Stimulated activated naive CD8-positive, alpha-beta T cell treated with anti-CD3 and anti-CD28 coated beads, Interleukin-15, amount 100 ng/mL, for 72 hours (primary cell): ENCODE results near the gene MAEA.

Experiments used
- ATAC-seq: fragments of 150-1000 bp; cut with Tn5 transposase; 2 replicates; pipeline ENCODE4 v1.10.0; 2021; ENCODE audit warnings: mild to moderate bottlenecking, moderate library complexity
- DNase-seq, 2 donors: peaks; one replicate each; pipeline ENCODE4 v3.0.0; 2021 to 2022
- H3K27ac Mint-ChIP-seq, 2 donors: one replicate each; pipeline ENCODE4 v1.8.0; 2022; ENCODE audit warnings: mild to moderate bottlenecking in 2 of 2, mixed read lengths in 2 of 2, moderate library complexity in 2 of 2
- H3K27me3 Mint-ChIP-seq: one replicate; pipeline ENCODE4 v1.8.0; 2022; ENCODE audit warnings: mixed read lengths
- H3K4me1 Mint-ChIP-seq: one replicate; pipeline ENCODE4 v1.8.0; 2022; ENCODE audit warnings: mild to moderate bottlenecking, mixed read lengths
- H3K4me3 Mint-ChIP-seq, 2 donors: one replicate each; pipeline ENCODE4 v1.8.0; 2022; ENCODE audit warnings: mild to moderate bottlenecking in 2 of 2, mixed read lengths in 2 of 2, moderate library complexity in 1 of 2
- H3K9me3 Mint-ChIP-seq, 2 donors: one replicate each; pipeline ENCODE4 v1.8.0; 2022; ENCODE audit warnings: mixed read lengths in 2 of 2

MAEA gene

GRCh38 chr4:1259966-1260365 is 29.7 kb upstream of the MAEA start:
- peaks cover under 1 to 15% of the 10 kb centered on the region in 2 donors for H3K9me3 Mint-ChIP-seq
- peak overlapping the region; percentile 6 to 42 for H3K4me3 Mint-ChIP-seq
- H3K27me3 Mint-ChIP-seq: no peaks in the 10 kb centered on the region
- DNase-seq: no peak
- peaks cover 38% of the 10 kb centered on the region for H3K4me1 Mint-ChIP-seq
- H3K27ac Mint-ChIP-seq: peak overlapping the region in 1 of 2 donors; percentile 43
- no peak for ATAC-seq

DNA sequence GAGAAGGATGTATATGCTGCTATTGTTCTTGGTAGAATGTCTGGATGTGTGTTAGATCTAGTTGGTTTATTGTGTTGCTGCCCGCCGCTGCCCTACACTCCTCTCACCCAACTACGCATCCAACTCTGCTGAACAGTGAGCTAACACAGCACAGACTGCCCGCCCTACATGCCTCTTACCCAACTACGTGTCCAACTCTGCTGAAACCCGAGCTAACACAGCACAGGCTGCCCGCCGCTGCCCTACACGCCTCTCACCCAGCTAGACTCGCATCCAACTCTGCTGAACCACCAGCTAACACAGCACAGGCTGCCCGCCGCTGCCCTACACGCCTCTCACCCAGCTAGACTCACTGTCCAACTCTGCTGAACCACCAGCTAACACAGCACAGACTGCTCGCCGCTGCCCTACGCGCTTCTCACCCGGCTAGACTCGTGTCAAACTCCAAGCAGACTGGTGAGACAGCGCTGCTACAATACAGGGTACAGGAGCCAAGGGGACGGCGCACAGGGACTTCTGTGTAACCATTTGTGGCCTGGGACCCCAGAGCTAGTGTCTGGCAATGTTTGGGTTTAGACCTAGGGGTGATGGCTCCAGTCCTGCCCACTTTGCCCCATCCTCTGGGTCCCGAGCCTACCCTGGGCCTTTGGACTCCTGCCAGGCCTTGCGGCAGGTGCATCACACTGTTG is 29.1 kb upstream of the MAEA start:
- H3K4me1 Mint-ChIP-seq: peaks cover 32% of the 10 kb centered on the region
- H3K27ac Mint-ChIP-seq: peak overlapping the region in 1 of 2 donors; percentile 55
- DNase-seq (no peak), ATAC-seq (no peak)
- H3K4me3 Mint-ChIP-seq: peak overlapping the region in 1 of 2 donors; percentile 3
- no peaks in the 10 kb centered on the region for H3K27me3 Mint-ChIP-seq
- peaks cover 0 to 13% of the 10 kb centered on the region in 2 donors for H3K9me3 Mint-ChIP-seq

DNA sequence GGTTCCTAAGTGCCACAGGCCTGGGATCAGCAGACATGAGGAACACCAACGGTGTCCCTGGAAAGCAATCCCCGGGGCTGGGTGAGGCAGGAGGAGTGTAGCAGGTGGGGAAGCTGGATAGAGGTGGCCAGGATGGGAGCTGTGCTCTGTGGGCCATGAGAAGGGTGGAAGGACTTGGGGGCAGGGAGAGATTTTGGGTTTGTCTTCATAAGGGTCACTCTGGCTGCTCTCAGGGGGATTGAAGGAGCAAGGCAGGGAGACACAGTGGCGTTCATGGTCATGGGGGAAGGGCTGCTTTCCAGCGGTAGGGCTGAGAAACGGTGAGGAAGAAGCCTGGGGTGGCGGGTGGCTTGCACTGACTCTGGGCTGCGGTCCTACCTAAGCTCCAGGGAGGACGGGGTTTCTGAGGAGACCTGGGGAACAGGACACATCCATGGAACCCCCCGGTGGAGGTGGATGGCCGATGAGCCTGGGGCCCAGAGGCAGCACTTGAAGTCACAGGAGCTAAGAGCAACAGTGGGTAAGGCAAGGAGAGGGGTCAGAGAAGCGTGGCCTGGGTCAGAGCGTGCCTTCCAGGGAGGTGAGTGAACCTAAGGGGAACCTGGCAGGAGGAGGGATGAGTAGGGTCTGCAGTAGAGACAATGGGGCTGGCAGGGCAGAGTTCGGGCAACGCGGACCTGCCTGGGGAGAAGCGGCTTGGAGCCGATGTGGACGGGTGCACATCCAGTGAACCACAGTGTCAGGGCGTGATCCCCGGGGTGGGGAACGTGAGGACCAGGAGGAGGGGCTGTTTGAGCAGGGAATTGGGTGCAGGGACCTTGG is 28.4 kb upstream of the MAEA start:
- H3K27ac Mint-ChIP-seq: peak overlapping the region in 1 of 2 donors; percentile 3
- no peak for ATAC-seq
- H3K4me1 Mint-ChIP-seq: peaks cover 32% of the 10 kb centered on the region
- DNase-seq: no peak
- H3K27me3 Mint-ChIP-seq: no peaks in the 10 kb centered on the region
- H3K9me3 Mint-ChIP-seq: peaks cover 5 to 9% of the 10 kb centered on the region in 2 donors
- H3K4me3 Mint-ChIP-seq: no peak overlapping the region

DNA sequence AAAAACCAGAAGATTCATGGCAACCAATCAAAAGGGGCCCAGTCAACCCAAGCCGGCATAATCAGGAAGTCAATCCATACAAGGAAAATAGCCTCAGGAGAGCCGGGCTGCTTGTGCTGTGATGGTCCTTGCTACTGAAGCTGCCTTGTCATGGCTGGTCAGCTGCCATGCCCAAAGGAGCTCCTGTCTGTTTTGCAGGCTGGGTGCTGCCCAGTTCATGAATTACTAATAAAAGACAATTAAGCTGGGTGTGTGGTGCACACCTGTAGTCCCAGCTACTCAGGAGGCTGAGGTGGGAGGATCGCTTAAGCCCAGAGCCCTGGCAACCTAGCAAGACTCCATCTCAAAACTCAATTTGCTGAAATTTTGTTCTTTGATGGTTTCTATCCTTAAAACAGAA is 24.7 kb upstream of the MAEA start:
- H3K27me3 Mint-ChIP-seq: no peaks in the 10 kb centered on the region
- DNase-seq (no peak), ATAC-seq (no peak)
- H3K9me3 Mint-ChIP-seq: peaks cover 0 to 12% of the 10 kb centered on the region in 2 donors
- no peak overlapping the region for H3K4me3 Mint-ChIP-seq
- no peak overlapping the region for H3K27ac Mint-ChIP-seq
- peaks cover 42% of the 10 kb centered on the region for H3K4me1 Mint-ChIP-seq

DNA sequence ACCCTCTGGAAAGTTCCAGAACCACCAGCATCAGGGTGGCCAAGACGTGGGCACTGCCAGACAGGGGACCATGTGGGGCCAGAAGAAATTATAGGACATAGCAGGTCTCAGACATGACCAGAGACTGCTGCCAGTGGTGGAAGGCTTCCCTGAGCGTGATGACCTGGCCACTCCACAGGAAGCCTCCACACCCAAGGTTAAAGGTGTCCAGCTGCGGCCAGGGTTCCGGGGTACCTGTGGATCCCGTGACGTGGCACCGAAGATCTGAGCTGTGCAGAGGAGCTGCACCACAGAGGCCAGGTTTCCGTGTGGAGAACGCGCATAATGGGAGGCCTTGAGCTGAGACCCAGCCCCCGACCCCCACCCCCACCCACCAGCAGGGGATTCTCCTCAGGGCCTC is 24.3 kb upstream of the MAEA start:
- Mint-ChIP-seq H3K27me3 (no peaks in the 10 kb centered on the region), H3K4me3 (no peak overlapping the region), H3K9me3 (peaks cover 0 to 12% of the 10 kb centered on the region in 2 donors), H3K27ac (no peak overlapping the region), H3K4me1 (peaks cover 38% of the 10 kb centered on the region)
- no peak for ATAC-seq
- DNase-seq: no peak

DNA sequence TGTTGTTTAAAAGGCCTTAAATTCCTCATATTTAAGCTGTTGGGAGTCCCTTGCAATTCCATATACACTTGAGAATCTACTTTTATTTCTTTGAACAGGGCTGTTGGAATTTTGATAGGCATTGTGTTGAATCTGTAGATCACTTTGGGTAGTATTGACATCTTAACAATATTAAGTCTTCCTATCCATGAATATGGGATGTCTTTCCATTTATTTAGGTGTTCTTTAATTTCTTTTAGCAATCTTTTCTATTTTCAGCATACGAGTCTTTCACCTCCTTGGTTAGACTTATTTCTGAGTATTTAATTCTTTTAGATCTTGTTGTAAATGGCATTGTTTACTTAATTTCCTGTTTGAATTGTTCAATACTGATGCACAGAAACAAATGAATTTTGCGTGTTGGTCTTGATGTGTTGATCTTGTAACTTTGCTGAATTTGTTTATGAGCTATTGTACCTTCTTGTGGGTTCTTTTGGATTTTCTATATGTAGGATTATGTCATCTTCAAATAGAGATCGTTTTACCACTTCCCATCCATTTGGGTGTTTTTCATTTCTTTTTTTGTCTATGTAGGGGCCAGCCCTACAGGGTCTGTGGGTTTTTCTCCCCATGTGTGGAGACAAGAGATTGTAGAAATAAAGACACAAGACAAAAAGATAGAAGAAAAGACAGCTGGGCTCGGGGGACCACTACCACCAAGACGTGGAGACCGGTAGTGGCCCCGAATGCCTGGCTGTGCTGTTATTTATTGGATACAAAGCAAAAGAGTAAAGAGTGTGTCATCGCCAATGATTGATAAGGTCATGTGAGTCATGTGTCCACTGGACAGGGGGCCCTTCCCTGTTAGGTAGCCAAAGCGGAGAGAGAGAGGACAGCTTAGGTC is 22.6 kb upstream of the MAEA start:
- H3K4me3 Mint-ChIP-seq: peak overlapping the region; percentile 72 to 76

DNA sequence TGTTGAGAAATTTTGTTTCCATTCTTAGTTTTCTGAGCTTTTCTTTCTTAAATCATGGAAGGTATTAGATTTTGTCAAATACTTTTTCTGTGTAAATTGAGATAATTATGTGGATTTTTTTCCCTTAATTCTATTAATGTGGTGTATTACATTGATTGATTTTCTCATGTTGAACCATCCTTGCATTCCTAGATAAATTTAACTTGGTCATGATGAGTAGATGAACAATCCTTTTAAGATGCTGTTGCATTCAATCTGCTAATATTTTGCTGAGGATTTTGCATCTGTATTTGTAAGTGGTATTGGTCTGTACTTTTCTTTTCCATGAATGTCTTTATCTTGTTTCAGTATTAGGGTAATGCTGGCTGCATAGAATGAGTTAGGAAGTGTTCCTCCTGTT is 20.5 kb upstream of the MAEA start:
- Mint-ChIP-seq H3K27me3 (no peaks in the 10 kb centered on the region), H3K27ac (no peak overlapping the region), H3K4me1 (peaks cover 28% of the 10 kb centered on the region), H3K9me3 (peaks cover 0 to 12% of the 10 kb centered on the region in 2 donors), H3K4me3 (no peak overlapping the region)
- ATAC-seq (no peak), DNase-seq (no peak)

More for the DNA sequence above, 22.6 kb upstream of the MAEA start:
- ATAC-seq: peak; percentile 88
- no peaks in the 10 kb centered on the region for H3K27me3 Mint-ChIP-seq
- no peak for DNase-seq
- peaks cover 28% of the 10 kb centered on the region for H3K4me1 Mint-ChIP-seq
- H3K27ac Mint-ChIP-seq: peak overlapping the region; percentile 72 to 89
- peaks cover 0 to 12% of the 10 kb centered on the region in 2 donors for H3K9me3 Mint-ChIP-seq

DNA sequence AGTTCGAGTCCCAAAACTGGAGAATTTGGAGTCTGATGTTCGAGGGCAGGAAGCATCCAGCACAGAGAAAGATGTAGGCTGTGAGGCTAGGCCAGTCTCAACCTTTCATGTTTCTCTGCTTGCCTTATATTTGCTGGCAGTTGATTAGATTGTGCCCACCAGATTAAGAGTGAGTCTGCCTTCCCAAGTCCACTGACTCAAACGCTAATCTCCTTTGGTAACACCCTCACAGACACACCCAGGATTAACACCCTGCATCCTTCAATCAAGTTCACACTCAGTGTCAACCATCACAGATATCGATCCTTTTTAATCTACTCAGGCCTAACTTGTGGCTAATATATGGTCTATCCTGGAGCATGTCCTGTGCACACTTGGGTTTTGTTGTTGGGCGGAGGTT is 18.0 kb upstream of the MAEA start:
- H3K4me1 Mint-ChIP-seq: peaks cover 17% of the 10 kb centered on the region
- DNase-seq: no peak
- H3K9me3 Mint-ChIP-seq: peaks cover 0 to 4% of the 10 kb centered on the region in 2 donors
- H3K27me3 Mint-ChIP-seq: no peaks in the 10 kb centered on the region
- no peak overlapping the region for H3K4me3 Mint-ChIP-seq
- no peak for ATAC-seq
- no peak overlapping the region for H3K27ac Mint-ChIP-seq

GRCh38 chr4:1274871-1275270 is 14.8 kb upstream of the MAEA start:
- Mint-ChIP-seq H3K27ac (no peak overlapping the region), H3K9me3 (no peaks in the 10 kb centered on the region), H3K4me3 (no peak overlapping the region), H3K4me1 (no peaks in the 10 kb centered on the region), H3K27me3 (no peaks in the 10 kb centered on the region)
- ATAC-seq (no peak), DNase-seq (no peak)

DNA sequence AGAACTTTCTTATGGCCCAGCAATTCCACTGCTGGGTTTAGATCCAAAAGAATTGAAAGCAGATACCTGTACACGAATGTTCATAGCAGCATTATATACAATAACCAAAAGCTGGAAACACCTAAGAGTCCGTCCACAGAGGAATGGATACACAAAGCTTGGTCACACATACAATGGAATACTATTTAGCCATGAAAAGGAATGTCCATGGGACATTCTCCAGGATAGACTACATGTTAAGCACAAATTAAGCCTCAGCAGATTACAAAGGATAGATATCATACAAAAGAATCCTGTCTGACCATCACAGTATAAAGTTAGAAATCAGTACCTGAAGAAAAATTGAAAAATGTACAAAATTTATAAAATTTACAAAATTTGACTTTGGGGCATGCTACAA is 12.7 kb upstream of the MAEA start:
- DNase-seq: no peak
- Mint-ChIP-seq H3K4me1 (no peaks in the 10 kb centered on the region), H3K9me3 (no peaks in the 10 kb centered on the region), H3K27ac (no peak overlapping the region), H3K4me3 (no peak overlapping the region), H3K27me3 (no peaks in the 10 kb centered on the region)
- ATAC-seq: no peak

DNA sequence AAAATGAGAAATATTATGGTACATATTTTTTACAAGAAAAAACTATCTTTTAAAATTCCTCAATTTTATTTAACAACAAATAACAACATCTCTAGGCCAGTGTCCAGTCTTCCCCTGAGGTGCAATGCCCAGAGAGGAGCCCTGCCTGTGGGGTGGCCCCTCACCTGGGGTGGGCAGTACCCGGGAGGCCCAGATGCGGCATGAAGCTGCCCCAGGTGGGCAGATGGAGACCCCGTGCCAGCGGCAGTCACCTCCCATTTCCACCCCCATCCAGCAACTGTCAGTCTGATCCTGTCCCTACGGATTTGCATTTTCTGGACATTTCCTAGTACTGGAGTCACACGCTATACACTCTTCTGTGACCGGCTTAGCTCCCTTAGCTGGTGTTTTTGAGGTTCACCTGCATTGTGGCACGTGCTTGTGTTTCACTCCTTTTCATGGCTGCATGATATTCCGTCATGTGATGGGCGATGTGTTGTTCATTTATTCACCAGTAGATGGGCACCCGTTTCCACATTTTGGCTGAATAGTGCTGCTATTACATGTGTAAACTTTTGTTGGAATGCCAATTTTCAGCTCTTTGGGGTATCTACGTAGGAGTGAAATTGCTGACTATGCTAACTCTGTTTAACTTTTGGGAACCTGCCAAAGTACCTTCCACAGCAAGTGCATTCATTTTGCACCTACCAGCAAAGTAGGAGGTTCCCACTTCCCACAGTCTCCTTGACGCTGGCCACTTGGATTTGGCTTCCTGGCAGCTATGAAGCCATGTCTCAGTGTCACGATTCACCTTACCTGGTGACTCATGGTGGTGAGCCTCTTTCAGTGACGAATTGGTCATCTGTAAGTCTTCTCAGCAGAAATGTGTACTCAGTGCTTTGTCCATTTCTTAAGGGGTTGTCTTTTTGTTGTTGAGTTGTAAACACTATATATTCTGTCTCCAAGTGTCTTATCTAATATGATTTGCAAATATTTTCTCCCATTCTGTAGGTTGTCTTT is 11.7 kb upstream of the MAEA start:
- Mint-ChIP-seq H3K4me3 (no peak overlapping the region), H3K27me3 (no peaks in the 10 kb centered on the region), H3K4me1 (no peaks in the 10 kb centered on the region), H3K27ac (no peak overlapping the region), H3K9me3 (no peaks in the 10 kb centered on the region)
- DNase-seq (no peak), ATAC-seq (no peak)

DNA sequence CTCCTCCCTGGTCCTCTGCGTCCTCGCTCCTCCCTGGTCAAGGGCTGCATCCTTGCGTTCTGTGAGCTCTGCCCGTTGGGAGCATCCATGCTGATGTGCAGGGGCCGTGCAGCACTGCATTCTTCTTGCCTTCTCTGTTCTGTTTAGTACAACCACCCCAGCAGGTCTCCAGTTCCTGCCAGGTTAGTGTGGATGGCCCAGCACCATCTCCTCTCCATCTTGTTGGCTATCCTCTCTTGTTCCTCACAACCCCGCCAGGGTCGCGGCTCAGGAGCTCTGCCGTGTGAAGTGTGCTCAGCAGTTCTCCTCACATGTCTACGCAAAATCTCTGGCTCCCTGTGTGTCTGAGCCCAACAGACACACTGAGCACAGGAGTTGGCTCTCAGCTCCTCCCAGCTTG is 10.4 kb upstream of the MAEA start:
- Mint-ChIP-seq H3K9me3 (no peaks in the 10 kb centered on the region), H3K27ac (no peak overlapping the region), H3K4me1 (no peaks in the 10 kb centered on the region), H3K27me3 (no peaks in the 10 kb centered on the region), H3K4me3 (no peak overlapping the region)
- DNase-seq: no peak
- no peak for ATAC-seq

- no peak for ATAC-seq
- Mint-ChIP-seq H3K4me1 (peaks cover 6% of the 10 kb centered on the region), H3K9me3 (peaks cover 5 to 7% of the 10 kb centered on the region in 2 donors), H3K27me3 (no peaks in the 10 kb centered on the region), H3K4me3 (no peak overlapping the region), H3K27ac (no peak overlapping the region)
- DNase-seq: no peak
These were observed 6.0 kb upstream of the MAEA start for GRCh38 chr4:1283711-1284110.

GRCh38 chr4:1285151-1285789 is 4.4 kb upstream of the MAEA start:
- peaks cover 7% of the 10 kb centered on the region for H3K4me1 Mint-ChIP-seq

More at GRCh38 chr4:1285151-1285789, 4.4 kb upstream of the MAEA start:
- no peak overlapping the region for H3K4me3 Mint-ChIP-seq
- H3K27ac Mint-ChIP-seq: no peak overlapping the region
- H3K9me3 Mint-ChIP-seq: peaks cover 5 to 7% of the 10 kb centered on the region in 2 donors
- ATAC-seq (no peak), DNase-seq (no peak)
- no peaks in the 10 kb centered on the region for H3K27me3 Mint-ChIP-seq
